GM08714 (cell line): Measurements from ENCODE around the gene DLG2.
"Not testable (repeated sequence)": the region's sequence is repeated elsewhere in the genome, so short reads cannot be mapped to it uniquely, and the experiment has no call there.

Experiments used
- H3K4me3 ChIP-seq: fragments of 200-500 bp; sonication (Bioruptor generic); 2 replicates; pipeline ENCODE4 v1.5.1; 2014; ENCODE audit warnings: mild to moderate bottlenecking, low read length, inconsistent platforms
- ZNF274 ChIP-seq: IDR thresholded peaks from 2 replicates; pipeline ENCODE4 v1.6.1; 2012; ENCODE audit warnings: mild to moderate bottlenecking, low read depth, low read length

DLG2 gene

GRCh38 chr11:85656777-85657176, 29.6 kb upstream of the DLG2 start:
- TF ChIP-seq ZNF274: no peak

GRCh38 chr11:85654343-85654742, 27.2 kb upstream of the DLG2 start:
- H3K4me3 ChIP-seq: not testable (repeated sequence)

More at GRCh38 chr11:85656777-85657176, 29.6 kb upstream of the DLG2 start:
- H3K4me3 ChIP-seq: no peak overlapping the region

GRCh38 chr11:85652786-85653447, 25.8 kb upstream of the DLG2 start:
- no peak for TF ChIP-seq ZNF274
- H3K4me3 ChIP-seq: no peak overlapping the region

- no peak for TF ChIP-seq ZNF274
- H3K4me3 ChIP-seq: no peak overlapping the region
Observed at GRCh38 chr11:85651118-85651517, 24.0 kb upstream of the DLG2 start.

GRCh38 chr11:85647604-85648299, 20.6 kb upstream of the DLG2 start, which contains the start of gene TMEM126A:
Gene TMEM126A, plus strand, starts transcription at chr11:85647967. Its CDS starts 2,289 bp downstream, at chr11:85650256.
- TF ChIP-seq ZNF274: no peak
- peak within 1 kb of the TSS; percentile 81 for H3K4me3 ChIP-seq

GRCh38 chr11:85647078-85647477, 19.9 kb upstream of the DLG2 start:
- H3K4me3 ChIP-seq: peak overlapping the region; percentile 81
- TF ChIP-seq ZNF274: no peak

- no peak overlapping the region for H3K4me3 ChIP-seq
- no peak for TF ChIP-seq ZNF274
Observed at GRCh38 chr11:85643191-85643614, 16.1 kb upstream of the DLG2 start.

GRCh38 chr11:85634747-85635146, 7.6 kb upstream of the DLG2 start:
- no peak overlapping the region for H3K4me3 ChIP-seq
- no peak for TF ChIP-seq ZNF274

GRCh38 chr11:85628771-85629341, 1.7 kb upstream of the DLG2 start:
- peak overlapping the region; percentile 96 for H3K4me3 ChIP-seq
- no peak for TF ChIP-seq ZNF274

GRCh38 chr11:85627998-85628770, 1.0 kb upstream of the DLG2 start, which contains the start of gene TMEM126B:
Gene TMEM126B, plus strand, starts transcription at chr11:85628593. Its CDS starts 15 bp downstream, at chr11:85628608.
- peak within 1 kb of the TSS; percentile 96 for H3K4me3 ChIP-seq
- no peak for TF ChIP-seq ZNF274

- H3K4me3 ChIP-seq: no peak overlapping the region
Observed at GRCh38 chr11:85626496-85626895, 648 bp downstream of the DLG2 start.

GRCh38 chr11:85620256-85620655, 6.9 kb downstream of the DLG2 start:
- H3K4me3 ChIP-seq: no peak overlapping the region
- no peak for TF ChIP-seq ZNF274

More at GRCh38 chr11:85626496-85626895, 648 bp downstream of the DLG2 start:
- TF ChIP-seq ZNF274: no peak

GRCh38 chr11:85619499-85619898, 7.6 kb downstream of the DLG2 start:
- no peak for TF ChIP-seq ZNF274
- no peak overlapping the region for H3K4me3 ChIP-seq

- not testable (repeated sequence) for H3K4me3 ChIP-seq
Observed at GRCh38 chr11:85611643-85612042, 15.5 kb downstream of the DLG2 start.

- H3K4me3 ChIP-seq: not testable (repeated sequence)
Observed at GRCh38 chr11:85609286-85609685, 17.9 kb downstream of the DLG2 start.

- not testable (repeated sequence) for H3K4me3 ChIP-seq
Observed at GRCh38 chr11:85608621-85609020, 18.5 kb downstream of the DLG2 start.

- not testable (repeated sequence) for H3K4me3 ChIP-seq
Observed at GRCh38 chr11:85606237-85606636, 20.9 kb downstream of the DLG2 start.
